Activated B cell treated with CpG ODN at 0.5 μM for 24 hours (primary cell): ENCODE measurements around the gene MYCL. TPM values are rescaled to one million over a fixed set of nuclear protein-coding genes. Genes with fewer than 3 reads are reported as not detected.

ENCODE experiments used
- ATAC-seq: fragments of 200-7000 bp; cut with Tn5 transposase; one replicate; pipeline ENCODE4 v1.10.0; 2021; ENCODE audit warnings: low read depth, mild to moderate bottlenecking, moderate library complexity
- CTCF ChIA-PET: fragments of 350-600 bp; sonication (Branson Sonifier 250); formaldehyde crosslinking; loops from one replicate; lab custom pipeline; 2021; ENCODE audit warnings: antibody characterized with exemption; lab: Charles Lee
- POLR2A ChIA-PET: fragments of 350-600 bp; sonication (Branson Sonifier 250); formaldehyde crosslinking; loops from one replicate; lab custom pipeline; 2021; ENCODE audit warnings: antibody characterized with exemption; lab: Charles Lee
- DNase-seq: peaks from one replicate; pipeline ENCODE4 v3.0.0; 2022
- H3K27ac Mint-ChIP-seq: one replicate; pipeline ENCODE4 v1.8.0; 2020; ENCODE audit warnings: mixed read lengths
- H3K27me3 Mint-ChIP-seq: one replicate; pipeline ENCODE4 v1.8.0; 2021; ENCODE audit warnings: mixed read lengths
- H3K36me3 Mint-ChIP-seq: one replicate; pipeline ENCODE4 v1.8.0; 2021; ENCODE audit warnings: low read depth, mixed read lengths
- H3K4me1 Mint-ChIP-seq: one replicate; pipeline ENCODE4 v1.8.0; 2021; ENCODE audit warnings: mixed read lengths
- H3K4me3 Mint-ChIP-seq: one replicate; pipeline ENCODE4 v1.8.0; 2020; ENCODE audit warnings: mild to moderate bottlenecking, mixed read lengths
- H3K9me3 Mint-ChIP-seq: one replicate; pipeline ENCODE4 v1.8.0; 2020; ENCODE audit warnings: mixed read lengths
- CTCF ChIP-seq: fragments of 200-600 bp; IDR thresholded peaks from one replicate; pipeline ENCODE4 v1.8.0; 2022; ENCODE audit warnings: antibody characterized with exemption, mild to moderate bottlenecking
- intact Hi-C: fragments of 100-400 bp; cut with micrococcal nuclease; formaldehyde crosslinking; loops from one replicate; pipeline ENCODE4 v1.15.1; 2024
- total RNA-seq: library from RNA; stranded (reverse); gene quantifications from 2 replicates; pipeline ENCODE4 v1.2.3, GENCODE V29; 2022

Gene MYCL
- total RNA-seq, 1 donor from 2014 or later, result 0.29 TPM

- TF ChIP-seq CTCF, result no peak
- Mint-ChIP-seq H3K9me3 (no peaks in the 10 kb centered on the region), H3K4me3 (no peak overlapping the region), H3K4me1 (peaks cover 12% of the 10 kb centered on the region), H3K27ac (no peak overlapping the region), H3K27me3 (no peaks in the 10 kb centered on the region), H3K36me3 (no peaks in the 10 kb centered on the region)
- ATAC-seq (no peak), DNase-seq (no peak)
- intact Hi-C loops, result no loop called here
- ChIA-PET POLR2A (interaction anchor here (0.7 kb wide), 1 partner anchor 12 kb away, joined by 3 read pairs; no protein-coding TSS in a partner anchor), CTCF (no interaction called here)
Measured at GRCh38 chr1:39943471-39944290, 42.0 kb upstream of the MYCL start.

GRCh38 chr1:39940980-39941871, 39.5 kb upstream of the MYCL start:
- no peak overlapping the region for H3K27ac Mint-ChIP-seq
- peaks cover 10% of the 10 kb centered on the region for H3K4me1 Mint-ChIP-seq
- intact Hi-C loops, result no loop called here
- H3K36me3 Mint-ChIP-seq, result no peaks in the 10 kb centered on the region
- H3K27me3 Mint-ChIP-seq, result no peaks in the 10 kb centered on the region
- ChIA-PET POLR2A (no interaction called here), CTCF (no interaction called here)
- no peak overlapping the region for H3K4me3 Mint-ChIP-seq
- ATAC-seq (no peak), DNase-seq (no peak)
- no peaks in the 10 kb centered on the region for H3K9me3 Mint-ChIP-seq
- TF ChIP-seq CTCF, result no peak

GRCh38 chr1:39940253-39940652, 38.5 kb upstream of the MYCL start:
- intact Hi-C loops, result no loop called here
- peaks cover 4% of the 10 kb centered on the region for H3K4me1 Mint-ChIP-seq
- no peak for TF ChIP-seq CTCF
- no peaks in the 10 kb centered on the region for H3K36me3 Mint-ChIP-seq
- DNase-seq, result no peak
- ChIA-PET CTCF (no interaction called here), POLR2A (no interaction called here)
- no peak for ATAC-seq
- no peak overlapping the region for H3K27ac Mint-ChIP-seq
- no peaks in the 10 kb centered on the region for H3K27me3 Mint-ChIP-seq
- no peak overlapping the region for H3K4me3 Mint-ChIP-seq
- no peaks in the 10 kb centered on the region for H3K9me3 Mint-ChIP-seq

- no peaks in the 10 kb centered on the region for H3K27me3 Mint-ChIP-seq
- ChIA-PET POLR2A (no interaction called here), CTCF (no interaction called here)
- no peak overlapping the region for H3K27ac Mint-ChIP-seq
- H3K4me1 Mint-ChIP-seq, result peaks cover 4% of the 10 kb centered on the region
- no peak for ATAC-seq
- TF ChIP-seq CTCF, result no peak
- H3K9me3 Mint-ChIP-seq, result no peaks in the 10 kb centered on the region
- intact Hi-C loops, result no loop called here
- no peak for DNase-seq
- H3K36me3 Mint-ChIP-seq, result no peaks in the 10 kb centered on the region
- no peak overlapping the region for H3K4me3 Mint-ChIP-seq
Measured at GRCh38 chr1:39938856-39939255, 37.1 kb upstream of the MYCL start.
